IPS-18a (cell line): ENCODE measurements around the gene MAP3K7CL.

Experiments
- H3K27ac ChIP-seq: one replicate; pipeline ENCODE4 v1.5.1; 2013; ENCODE audit warnings: low read length
- H3K27me3 ChIP-seq: one replicate; pipeline ENCODE4 v1.6.1; 2013; ENCODE audit warnings: mild to moderate bottlenecking, low read length; ENCODE audit not compliant: control insufficient read depth, insufficient read depth
- H3K36me3 ChIP-seq: one replicate; pipeline ENCODE4 v1.6.1; 2013; ENCODE audit warnings: low read depth, low read length; ENCODE audit not compliant: control insufficient read depth
- H3K4me1 ChIP-seq: one replicate; pipeline ENCODE4 v1.6.1; 2013; ENCODE audit warnings: low read depth, low read length; ENCODE audit not compliant: control insufficient read depth
- H3K4me3 ChIP-seq: one replicate; pipeline ENCODE4 v1.5.1; 2013; ENCODE audit warnings: low read length
- H3K9ac ChIP-seq: one replicate; pipeline ENCODE4 v1.6.1; 2013; ENCODE audit warnings: mild to moderate bottlenecking, low read length, moderate library complexity
- H3K9me3 ChIP-seq: one replicate; pipeline ENCODE4 v1.6.1; 2013; ENCODE audit warnings: low read depth, low read length; ENCODE audit not compliant: control insufficient read depth

Gene MAP3K7CL

GRCh38 chr21:29206445-29206844, 76.0 kb downstream of the MAP3K7CL start:
- Histone ChIP-seq H3K9me3 (no peaks in the 10 kb centered on the region), H3K4me1 (no peaks in the 10 kb centered on the region), H3K4me3 (no peak overlapping the region), H3K27ac (no peak overlapping the region), H3K27me3 (no peaks in the 10 kb centered on the region), H3K9ac (no peak overlapping the region), H3K36me3 (no peaks in the 10 kb centered on the region)

GRCh38 chr21:29207201-29207600, 76.8 kb downstream of the MAP3K7CL start:
- no peaks in the 10 kb centered on the region for H3K9me3 ChIP-seq
- H3K27ac ChIP-seq, result no peak overlapping the region
- no peaks in the 10 kb centered on the region for H3K4me1 ChIP-seq
- H3K27me3 ChIP-seq, result no peaks in the 10 kb centered on the region
- no peak overlapping the region for H3K9ac ChIP-seq
- no peak overlapping the region for H3K4me3 ChIP-seq
- H3K36me3 ChIP-seq, result no peaks in the 10 kb centered on the region

- Histone ChIP-seq H3K4me3 (no peak overlapping the region), H3K36me3 (no peaks in the 10 kb centered on the region), H3K27ac (no peak overlapping the region), H3K9me3 (no peaks in the 10 kb centered on the region), H3K27me3 (no peaks in the 10 kb centered on the region), H3K4me1 (no peaks in the 10 kb centered on the region), H3K9ac (no peak overlapping the region)
Measured at GRCh38 chr21:29208044-29208681, 77.7 kb downstream of the MAP3K7CL start.

GRCh38 chr21:29208682-29209059, 78.2 kb downstream of the MAP3K7CL start:
- H3K4me1 ChIP-seq, result no peaks in the 10 kb centered on the region
- H3K9ac ChIP-seq, result no peak overlapping the region
- H3K27ac ChIP-seq, result no peak overlapping the region
- H3K36me3 ChIP-seq, result no peaks in the 10 kb centered on the region
- H3K4me3 ChIP-seq, result no peak overlapping the region
- H3K27me3 ChIP-seq, result no peaks in the 10 kb centered on the region
- no peaks in the 10 kb centered on the region for H3K9me3 ChIP-seq

GRCh38 chr21:29209696-29210095, 79.3 kb downstream of the MAP3K7CL start:
- Histone ChIP-seq H3K9me3 (no peaks in the 10 kb centered on the region), H3K27ac (no peak overlapping the region), H3K4me3 (no peak overlapping the region), H3K27me3 (no peaks in the 10 kb centered on the region), H3K9ac (no peak overlapping the region), H3K4me1 (no peaks in the 10 kb centered on the region), H3K36me3 (no peaks in the 10 kb centered on the region)

- Histone ChIP-seq H3K36me3 (no peaks in the 10 kb centered on the region), H3K4me3 (no peak overlapping the region), H3K9ac (no peak overlapping the region), H3K4me1 (no peaks in the 10 kb centered on the region), H3K27ac (no peak overlapping the region), H3K9me3 (no peaks in the 10 kb centered on the region), H3K27me3 (no peaks in the 10 kb centered on the region)
Measured at GRCh38 chr21:29211205-29211604, 80.8 kb downstream of the MAP3K7CL start.

- Histone ChIP-seq H3K9ac (no peak overlapping the region), H3K27me3 (no peaks in the 10 kb centered on the region), H3K4me1 (no peaks in the 10 kb centered on the region), H3K4me3 (no peak overlapping the region), H3K9me3 (no peaks in the 10 kb centered on the region), H3K27ac (no peak overlapping the region), H3K36me3 (no peaks in the 10 kb centered on the region)
Measured at GRCh38 chr21:29212446-29212845, 82.0 kb downstream of the MAP3K7CL start.

- Histone ChIP-seq H3K9ac (no peak overlapping the region), H3K4me1 (no peaks in the 10 kb centered on the region), H3K27ac (no peak overlapping the region)
Measured at GRCh38 chr21:29213513-29214385, 83.3 kb downstream of the MAP3K7CL start.

GRCh38 chr21:29215709-29216108, 85.3 kb downstream of the MAP3K7CL start:
- Histone ChIP-seq H3K9me3 (no peaks in the 10 kb centered on the region), H3K36me3 (no peaks in the 10 kb centered on the region), H3K27me3 (no peaks in the 10 kb centered on the region), H3K4me3 (no peak overlapping the region), H3K4me1 (no peaks in the 10 kb centered on the region), H3K27ac (no peak overlapping the region), H3K9ac (no peak overlapping the region)

More at GRCh38 chr21:29213513-29214385, 83.3 kb downstream of the MAP3K7CL start:
- Histone ChIP-seq H3K36me3 (no peaks in the 10 kb centered on the region), H3K27me3 (no peaks in the 10 kb centered on the region), H3K4me3 (no peak overlapping the region), H3K9me3 (no peaks in the 10 kb centered on the region)

- no peak overlapping the region for H3K4me3 ChIP-seq
- H3K27me3 ChIP-seq, result no peaks in the 10 kb centered on the region
- no peaks in the 10 kb centered on the region for H3K9me3 ChIP-seq
- H3K27ac ChIP-seq, result no peak overlapping the region
- no peaks in the 10 kb centered on the region for H3K36me3 ChIP-seq
- no peaks in the 10 kb centered on the region for H3K4me1 ChIP-seq
- H3K9ac ChIP-seq, result no peak overlapping the region
Measured at GRCh38 chr21:29217818-29218291, 87.4 kb downstream of the MAP3K7CL start.

GRCh38 chr21:29218749-29219148, 88.3 kb downstream of the MAP3K7CL start:
- Histone ChIP-seq H3K4me1 (no peaks in the 10 kb centered on the region), H3K4me3 (no peak overlapping the region), H3K9me3 (no peaks in the 10 kb centered on the region), H3K27ac (no peak overlapping the region), H3K9ac (no peak overlapping the region), H3K27me3 (no peaks in the 10 kb centered on the region), H3K36me3 (no peaks in the 10 kb centered on the region)
